HCT116 (cell line): Measurements from ENCODE around the gene TANGO6. TPM values are rescaled to one million over a fixed set of nuclear protein-coding genes. Genes with fewer than 3 reads are reported as not detected.

ENCODE experiments used
- ATAC-seq: fragments of 200-7000 bp; cut with Tn5 transposase; 2 replicates; pipeline ENCODE4 v1.9.1; 2020; ENCODE audit warnings: mild to moderate bottlenecking, moderate library complexity
- BruUV-seq: library from RNA; stranded (reverse); fragments of 400-500 nt; replicated peaks from 2 replicates; lab custom pipeline; 2021; lab: Mats Ljungman, UMichigan
- CTCF ChIA-PET: fragments of 300-600 bp; sonication (Branson Sonifier 250); formaldehyde crosslinking; loops from one replicate; lab custom pipeline; 2021; ENCODE audit warnings: antibody characterized with exemption; lab: Charles Lee
- POLR2A ChIA-PET: fragments of 300-600, 350-600 bp; sonication (Branson Sonifier 250); formaldehyde crosslinking; loops from one replicate; lab custom pipeline; 2021; ENCODE audit warnings: antibody characterized with exemption; lab: Charles Lee
- RAD21 ChIA-PET, 2 experiments: fragments of 300-600 bp; sonication (Branson Sonifier 250); formaldehyde crosslinking; loops; one replicate each; lab custom pipeline; 2023; ENCODE audit warnings: low total read pairs in 2 of 2; ENCODE audit not compliant: uncharacterized antibody in 2 of 2, unreplicated experiment in 2 of 2, low non-redundant PET in 1 of 2; lab: Charles Lee
- DNase-seq: peaks from one replicate; pipeline ENCODE4 v3.0.0-alpha.2; 2010; ENCODE audit warnings: low read depth, low spot score
- H2AFZ ChIP-seq: fragments of 200-600 bp; shearing (Covaris generic), sonication (generic); 2 replicates; pipeline ENCODE4 v1.6.1; 2017; ENCODE audit warnings: low read depth, mixed run types, mixed read lengths, antibody characterized with exemption, low read length; ENCODE audit not compliant: poor library complexity, severe bottlenecking
- H3K27ac ChIP-seq: 2 replicates; pipeline ENCODE4 v1.5.1; 2012; ENCODE audit warnings: low read depth, low read length
- H3K27me3 ChIP-seq: fragments of 200-600 bp; sonication (generic); 2 replicates; pipeline ENCODE4 v1.6.1; 2016; ENCODE audit warnings: mixed run types, low read length, mixed read lengths; ENCODE audit not compliant: insufficient read depth
- H3K36me3 ChIP-seq, 2 experiments: fragments of 200-500 bp in 1 of 2; fragments of 200-600 bp in 1 of 2; sonication (Bioruptor generic) in 1 of 2; sonication (generic) in 1 of 2; 2 replicates each; pipeline versions ENCODE4 v1.5.1 to v1.6.1; 2014 to 2016; ENCODE audit warnings: low read length in 2 of 2, inconsistent platforms in 1 of 2, mixed read lengths in 1 of 2, mixed run types in 1 of 2; ENCODE audit not compliant: insufficient read depth in 2 of 2, control insufficient read depth in 1 of 2
- H3K4me1 ChIP-seq, 2 experiments: fragments of 200-600 bp in 1 of 2; sonication (generic) in 1 of 2; 2 replicates each; pipeline versions ENCODE4 v1.5.1 to v1.6.1; 2012 to 2017; ENCODE audit warnings: low read length in 2 of 2, inconsistent platforms in 1 of 2, mild to moderate bottlenecking in 1 of 2, mixed read lengths in 1 of 2, mixed run types in 1 of 2, moderate library complexity in 1 of 2; ENCODE audit not compliant: insufficient read depth in 2 of 2, control insufficient read depth in 1 of 2
- H3K4me2 ChIP-seq: fragments of 200-600 bp; sonication (generic); 2 replicates; pipeline ENCODE4 v1.6.1; 2017; ENCODE audit warnings: mixed run types, low read length, mixed read lengths
- H3K4me3 ChIP-seq, 2 experiments: fragments of 200-600 bp in 1 of 2; sonication (generic) in 1 of 2; replicated peaks in 1 of 2; 2 replicates each; pipeline ENCODE4 v1.5.1; 2011 to 2016; ENCODE audit warnings: low read length in 2 of 2, control low read depth in 1 of 2, low read depth in 1 of 2, mild to moderate bottlenecking in 1 of 2, mixed read lengths in 1 of 2, mixed run types in 1 of 2
- H3K79me2 ChIP-seq: fragments of 200-600 bp; sonication (generic); 2 replicates; pipeline ENCODE4 v1.6.1; 2017; ENCODE audit warnings: mild to moderate bottlenecking, mixed run types, low read length, moderate library complexity, mixed read lengths; ENCODE audit not compliant: insufficient read depth
- H3K9ac ChIP-seq: fragments of 200-600 bp; sonication (generic); 2 replicates; pipeline ENCODE4 v1.6.1; 2016; ENCODE audit warnings: low read length, mixed read lengths
- H3K9me2 ChIP-seq: fragments of 200-600 bp; sonication (generic), shearing (Covaris generic); 2 replicates; pipeline ENCODE4 v1.6.1; 2017; ENCODE audit warnings: mixed run types, mild to moderate bottlenecking, moderate library complexity; ENCODE audit not compliant: insufficient read depth
- H3K9me3 ChIP-seq, 2 experiments: fragments of 200-500 bp in 1 of 2; fragments of 200-600 bp in 1 of 2; sonication (Bioruptor generic) in 1 of 2; sonication (generic) in 1 of 2; 2 replicates each; pipeline ENCODE4 v1.6.1; 2014 to 2017; ENCODE audit warnings: low read length in 2 of 2, mixed read lengths in 2 of 2, inconsistent platforms in 1 of 2, low read depth in 1 of 2, mild to moderate bottlenecking in 1 of 2, mixed run types in 1 of 2, moderate library complexity in 1 of 2; ENCODE audit not compliant: control insufficient read depth in 1 of 2, insufficient read depth in 1 of 2
- H4K20me1 ChIP-seq: fragments of 200-600 bp; sonication (generic), shearing (Covaris generic); 2 replicates; pipeline ENCODE4 v1.6.1; 2017; ENCODE audit warnings: mixed run types, mild to moderate bottlenecking, moderate library complexity; ENCODE audit not compliant: insufficient read depth
- FOSL1 ChIP-seq: IDR thresholded peaks from 2 replicates; pipeline ENCODE4 v1.6.1; 2012; ENCODE audit warnings: low read depth
- POLR2A ChIP-seq: IDR thresholded peaks from 2 replicates; pipeline ENCODE4 v1.7.0; 2011; ENCODE audit warnings: borderline replicate concordance; ENCODE audit not compliant: insufficient read depth, insufficient read length; ENCODE audit errors: extremely low read depth
- RAD21 ChIP-seq: IDR thresholded peaks from 2 replicates; pipeline ENCODE4 v1.6.1; 2012; ENCODE audit warnings: low read depth, mild to moderate bottlenecking
- YY1 ChIP-seq: IDR thresholded peaks from 2 replicates; pipeline ENCODE4 v1.6.1; 2011; ENCODE audit warnings: low read length, low read depth, moderate library complexity, mild to moderate bottlenecking; ENCODE audit not compliant: insufficient replicate concordance; ENCODE audit errors: extremely low read depth
- ZNF274 ChIP-seq: fragments of 200-500 bp; sonication (Bioruptor generic); IDR thresholded peaks from 2 replicates; pipeline ENCODE4 v1.6.1; 2014; ENCODE audit warnings: mild to moderate bottlenecking, low read depth, low read length, inconsistent platforms
- intact Hi-C: fragments of 100-400 bp; cut with micrococcal nuclease; formaldehyde crosslinking; loops from 2 replicates; pipeline ENCODE4 v1.10.0; 2022
- total RNA-seq: library from RNA; stranded (reverse); gene quantifications from one replicate; pipeline ENCODE4 v1.2.1, GENCODE V29; 2021; ENCODE audit not compliant: unreplicated experiment
- TF ChIP-seq, protein P1 (sequence below): IDR thresholded peaks from 2 replicates; pipeline ENCODE4 v1.6.1; 2011; ENCODE audit warnings: mild to moderate bottlenecking, low read length, moderate library complexity; ENCODE audit not compliant: insufficient replicate concordance; ENCODE audit errors: extremely low read depth
- TF ChIP-seq, protein P2 (sequence below), 3 experiments: fragments of 200-600 bp in 1 of 3; sonication (generic) in 1 of 3; IDR thresholded peaks in 2 of 3; conservative IDR thresholded peaks in 1 of 3; 2 replicates each; pipeline ENCODE4 v1.5.1; 2012 to 2017; ENCODE audit warnings: low read depth in 2 of 3, low read length in 2 of 3, antibody characterized with exemption in 1 of 3, borderline replicate concordance in 1 of 3, control low read depth in 1 of 3, mild to moderate bottlenecking in 1 of 3, mixed read lengths in 1 of 3, mixed run types in 1 of 3, moderate library complexity in 1 of 3; ENCODE audit not compliant: insufficient read depth in 1 of 3

TANGO6 gene
- total RNA-seq, 1 experiment from 2014 or later, result 16.4 TPM

DNA sequence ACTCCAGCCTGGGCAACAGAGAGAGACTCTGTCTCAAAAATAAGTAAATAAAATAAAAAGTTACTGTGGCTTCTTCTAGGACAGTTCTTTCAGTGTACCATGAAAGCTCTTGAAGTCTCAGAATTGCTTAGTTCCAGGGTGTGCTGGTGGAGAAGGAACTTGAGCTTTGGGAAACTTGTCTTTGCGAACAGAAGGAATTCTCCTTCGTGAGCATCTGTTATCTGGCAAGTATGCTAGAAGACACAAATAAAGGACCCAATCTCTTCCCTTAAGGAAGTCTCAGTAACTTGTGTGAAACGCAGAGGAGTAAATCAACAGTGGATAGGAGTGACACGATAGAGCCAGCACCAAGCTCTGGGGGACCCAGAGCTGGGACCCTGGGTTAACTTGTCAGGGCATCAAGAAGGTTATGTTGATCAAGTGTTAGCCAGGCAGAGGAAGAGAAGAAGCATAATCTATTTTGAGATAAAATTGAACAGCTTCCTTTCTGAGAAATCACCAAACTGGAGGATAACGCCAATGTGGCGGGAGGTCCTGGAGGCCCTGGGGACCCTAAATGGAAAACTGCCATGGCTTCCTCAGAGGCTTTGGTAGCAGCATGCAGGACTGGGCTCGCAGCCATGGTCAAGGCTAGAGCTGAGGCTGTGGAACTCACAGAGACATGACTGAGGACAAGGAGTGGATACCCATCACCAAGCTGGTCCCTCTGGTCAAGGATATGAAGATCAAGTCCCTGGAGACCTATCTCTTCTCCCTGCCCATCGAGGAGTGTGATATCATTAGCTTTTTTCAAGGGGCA lies 190.0 kb downstream of the TANGO6 start:
- H3K79me2 ChIP-seq, result no peaks in the 10 kb centered on the region
- CTCF ChIA-PET, result no interaction called here
- no peaks in the 10 kb centered on the region for H3K36me3 ChIP-seq
- H3K9me3 ChIP-seq, result no peaks in the 10 kb centered on the region
- DNase-seq (no peak), ATAC-seq (no peak)
- H3K4me3 ChIP-seq, result no peak overlapping the region
- no peak overlapping the region for H3K27ac ChIP-seq
- POLR2A ChIA-PET, result no interaction called here
- intact Hi-C loops, result no loop called here
- RAD21 ChIA-PET, result interaction anchor here in 1 of 2 experiments (0.6 kb wide), 1 partner anchor 17 kb away, joined by 6 read pairs; no protein-coding TSS in a partner anchor
- peaks cover 26 to 44% of the 10 kb centered on the region in 2 experiments for H3K4me1 ChIP-seq
- BruUV-seq, result no TSS peak
- no peaks in the 10 kb centered on the region for H3K27me3 ChIP-seq
- no peak for TF ChIP-seq ZNF274
- TF ChIP-seq, protein P1, sequence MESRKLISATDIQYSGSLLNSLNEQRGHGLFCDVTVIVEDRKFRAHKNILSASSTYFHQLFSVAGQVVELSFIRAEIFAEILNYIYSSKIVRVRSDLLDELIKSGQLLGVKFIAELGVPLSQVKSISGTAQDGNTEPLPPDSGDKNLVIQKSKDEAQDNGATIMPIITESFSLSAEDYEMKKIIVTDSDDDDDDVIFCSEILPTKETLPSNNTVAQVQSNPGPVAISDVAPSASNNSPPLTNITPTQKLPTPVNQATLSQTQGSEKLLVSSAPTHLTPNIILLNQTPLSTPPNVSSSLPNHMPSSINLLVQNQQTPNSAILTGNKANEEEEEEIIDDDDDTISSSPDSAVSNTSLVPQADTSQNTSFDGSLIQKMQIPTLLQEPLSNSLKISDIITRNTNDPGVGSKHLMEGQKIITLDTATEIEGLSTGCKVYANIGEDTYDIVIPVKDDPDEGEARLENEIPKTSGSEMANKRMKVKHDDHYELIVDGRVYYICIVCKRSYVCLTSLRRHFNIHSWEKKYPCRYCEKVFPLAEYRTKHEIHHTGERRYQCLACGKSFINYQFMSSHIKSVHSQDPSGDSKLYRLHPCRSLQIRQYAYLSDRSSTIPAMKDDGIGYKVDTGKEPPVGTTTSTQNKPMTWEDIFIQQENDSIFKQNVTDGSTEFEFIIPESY, result no peak
- TF ChIP-seq FOSL1, result no peak
- no peak for TF ChIP-seq POLR2A
- TF ChIP-seq RAD21, result no peak
- TF ChIP-seq YY1, result no peak
- TF ChIP-seq, protein P2, sequence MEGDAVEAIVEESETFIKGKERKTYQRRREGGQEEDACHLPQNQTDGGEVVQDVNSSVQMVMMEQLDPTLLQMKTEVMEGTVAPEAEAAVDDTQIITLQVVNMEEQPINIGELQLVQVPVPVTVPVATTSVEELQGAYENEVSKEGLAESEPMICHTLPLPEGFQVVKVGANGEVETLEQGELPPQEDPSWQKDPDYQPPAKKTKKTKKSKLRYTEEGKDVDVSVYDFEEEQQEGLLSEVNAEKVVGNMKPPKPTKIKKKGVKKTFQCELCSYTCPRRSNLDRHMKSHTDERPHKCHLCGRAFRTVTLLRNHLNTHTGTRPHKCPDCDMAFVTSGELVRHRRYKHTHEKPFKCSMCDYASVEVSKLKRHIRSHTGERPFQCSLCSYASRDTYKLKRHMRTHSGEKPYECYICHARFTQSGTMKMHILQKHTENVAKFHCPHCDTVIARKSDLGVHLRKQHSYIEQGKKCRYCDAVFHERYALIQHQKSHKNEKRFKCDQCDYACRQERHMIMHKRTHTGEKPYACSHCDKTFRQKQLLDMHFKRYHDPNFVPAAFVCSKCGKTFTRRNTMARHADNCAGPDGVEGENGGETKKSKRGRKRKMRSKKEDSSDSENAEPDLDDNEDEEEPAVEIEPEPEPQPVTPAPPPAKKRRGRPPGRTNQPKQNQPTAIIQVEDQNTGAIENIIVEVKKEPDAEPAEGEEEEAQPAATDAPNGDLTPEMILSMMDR (IDR thresholded peaks at IDR 0.05 in 2 of 3, conservative IDR thresholded peaks at IDR 0.05 in 1 of 3; ENCODE audit: borderline replicate concordance in 1 of 3, insufficient read depth in 1 of 3, low read depth in 2 of 3, low read length in 2 of 3), result no peak
- no peak overlapping the region for H3K9ac ChIP-seq
- no peaks in the 10 kb centered on the region for H3K9me2 ChIP-seq
- no peak overlapping the region for H2AFZ ChIP-seq
- H4K20me1 ChIP-seq, result no peaks in the 10 kb centered on the region
- no peak overlapping the region for H3K4me2 ChIP-seq
